HG02678 (cell line): ENCODE data around the gene RHOU.
"Not testable (repeated sequence)": the region's sequence is repeated elsewhere in the genome, so short reads cannot be mapped to it uniquely, and the experiment has no call there.

Experiments used
- ATAC-seq: cut with Tn5 transposase; IDR thresholded peaks from one replicate; pipeline ENCODE4 v1.9.1; 2021; ENCODE audit warnings: mild to moderate bottlenecking, moderate library complexity; ENCODE audit not compliant: unreplicated experiment

The RHOU gene

GRCh38 chr1:228755800-228756199, 20.5 kb downstream of the RHOU start:
- ATAC-seq = no peak

- ATAC-seq = no peak
These were observed 21.2 kb downstream of the RHOU start for GRCh38 chr1:228756457-228756856.

- ATAC-seq = no peak
These were observed 23.2 kb downstream of the RHOU start for GRCh38 chr1:228758447-228758846.

GRCh38 chr1:228760979-228761378, 25.7 kb downstream of the RHOU start:
- no peak for ATAC-seq

GRCh38 chr1:228763561-228763960, 28.3 kb downstream of the RHOU start:
- no peak for ATAC-seq

- ATAC-seq = peak; percentile 66
These were observed 30.1 kb downstream of the RHOU start for GRCh38 chr1:228765168-228765946.

- ATAC-seq = no peak
These were observed 31.5 kb downstream of the RHOU start for GRCh38 chr1:228766788-228767187.

GRCh38 chr1:228767636-228768354, 32.5 kb downstream of the RHOU start:
- no peak for ATAC-seq

GRCh38 chr1:228768355-228769000, 33.2 kb downstream of the RHOU start:
- ATAC-seq = no peak

- ATAC-seq = no peak
These were observed 35.5 kb downstream of the RHOU start for GRCh38 chr1:228770779-228771223.

GRCh38 chr1:228772516-228773212, 37.4 kb downstream of the RHOU start:
- no peak for ATAC-seq

- not testable (repeated sequence) for ATAC-seq
These were observed 40.7 kb downstream of the RHOU start for GRCh38 chr1:228775946-228776345.

GRCh38 chr1:228776449-228776848, 41.2 kb downstream of the RHOU start:
- no peak for ATAC-seq

GRCh38 chr1:228777236-228777635, 42.0 kb downstream of the RHOU start:
- no peak for ATAC-seq

- ATAC-seq = no peak
These were observed 42.7 kb downstream of the RHOU start for GRCh38 chr1:228778026-228778425.

- ATAC-seq = no peak
These were observed 43.2 kb downstream of the RHOU start for GRCh38 chr1:228778466-228778865.

GRCh38 chr1:228778961-228779360, 43.7 kb downstream of the RHOU start:
- ATAC-seq = no peak

GRCh38 chr1:228781161-228781808, 46.0 kb downstream of the RHOU start:
- ATAC-seq = no peak

- no peak for ATAC-seq
These were observed 46.8 kb downstream of the RHOU start for GRCh38 chr1:228781809-228782661.
